AML-193 (cell line): ENCODE measurements around the gene ETV5.

Experiments
- DNase-seq, 2 experiments: peaks; one replicate each; lab custom pipeline; 2025; lab: John Stamatoyannopoulos, UW

Gene ETV5

DNA sequence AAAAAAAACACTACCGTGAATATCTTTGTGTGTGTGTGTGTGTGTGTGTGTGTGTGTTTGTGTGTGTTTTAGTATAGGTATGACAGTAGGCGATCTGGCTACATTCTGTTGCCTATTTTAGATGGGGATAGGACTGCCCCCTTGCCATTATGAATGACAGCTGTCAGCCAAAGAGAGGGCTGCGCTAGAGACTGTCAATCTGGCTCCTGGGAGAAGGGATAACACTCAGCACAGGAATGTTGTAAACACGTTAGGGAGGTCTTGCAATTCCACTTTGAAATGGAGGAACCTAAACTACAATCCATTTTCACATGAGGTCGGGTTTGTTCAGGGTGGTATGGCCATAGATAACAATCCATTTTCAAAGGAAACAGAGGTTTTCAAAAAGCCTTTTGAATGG, 14.1 kb upstream of the ETV5 start:
- DNase-seq: no peak

DNA sequence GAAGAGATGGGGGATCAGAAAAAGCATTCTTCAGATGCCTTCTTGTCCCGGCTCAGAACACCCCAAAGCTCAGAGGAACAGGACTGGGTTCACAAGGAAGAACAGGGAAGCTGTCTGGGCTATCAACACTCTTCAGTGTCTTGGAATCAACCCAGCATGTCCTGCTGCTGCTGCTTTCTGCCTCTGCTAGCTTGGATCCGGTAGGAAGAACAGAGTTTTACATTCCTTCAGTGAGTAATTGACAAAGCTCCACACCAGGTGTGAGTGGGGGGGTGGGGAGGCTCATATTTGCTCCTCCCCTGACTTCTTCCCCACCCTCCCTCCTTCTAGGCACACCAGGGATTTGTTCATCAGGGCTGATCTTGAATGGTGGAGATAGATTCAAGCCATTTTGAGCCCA, 13.1 kb upstream of the ETV5 start:
- DNase-seq: no peak

DNA sequence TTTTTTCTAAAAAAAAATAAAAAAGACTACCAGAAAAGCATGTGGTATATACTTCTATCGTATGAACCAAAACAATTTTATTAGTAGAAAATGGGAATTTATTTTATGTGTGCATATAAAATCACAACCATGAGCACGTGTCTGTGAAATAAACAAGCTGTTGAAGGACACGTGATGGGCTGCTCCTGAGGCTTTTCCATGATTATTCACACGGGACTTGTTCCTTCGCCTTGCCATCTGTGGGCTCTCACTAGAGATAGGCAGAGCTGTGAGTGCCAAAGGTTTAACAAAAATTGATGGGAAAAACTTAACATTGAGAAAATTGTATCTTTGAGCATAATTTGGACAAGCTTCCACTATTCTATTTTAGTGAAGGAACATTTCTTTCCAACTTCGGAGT, 12.4 kb upstream of the ETV5 start:
- no peak for DNase-seq

DNA sequence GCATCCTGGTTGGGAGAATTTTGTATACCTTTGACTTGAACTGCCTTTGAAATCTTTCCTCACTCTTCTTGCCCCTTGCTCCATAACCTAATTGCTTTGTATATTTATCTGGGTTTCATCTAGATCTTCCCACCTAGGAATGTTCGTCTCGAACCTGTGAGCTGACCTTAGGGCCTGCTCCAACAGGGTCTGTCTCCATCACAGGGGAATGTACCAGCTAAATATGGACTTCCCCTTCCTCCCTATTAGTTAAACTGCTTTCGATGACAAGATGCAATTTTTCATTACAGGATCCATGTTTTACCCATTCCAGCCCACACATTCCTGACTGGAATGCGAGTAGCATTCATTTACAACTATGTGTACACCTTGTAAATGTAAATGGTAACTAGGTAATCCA, 10.6 kb upstream of the ETV5 start:
- DNase-seq: no peak

DNA sequence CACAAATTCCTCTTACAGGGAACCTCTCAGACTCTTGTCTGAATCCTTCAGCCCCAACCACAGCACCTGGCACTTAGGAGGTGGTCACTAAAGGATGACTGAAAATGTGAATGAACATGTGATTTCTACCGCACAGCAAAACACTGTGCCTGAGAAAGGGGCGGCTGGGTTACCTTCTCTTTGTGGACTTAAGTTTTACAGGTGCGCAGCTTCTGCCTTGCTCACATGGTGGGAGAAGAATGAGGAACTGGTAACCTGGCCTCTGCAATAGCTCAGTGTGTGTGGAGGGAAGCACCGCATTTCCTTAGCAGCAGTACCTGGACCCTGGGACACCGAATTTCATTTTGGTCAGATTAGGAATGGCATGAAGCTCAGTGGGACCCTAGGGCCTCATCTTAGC, 9.8 kb upstream of the ETV5 start:
- DNase-seq: no peak

DNA sequence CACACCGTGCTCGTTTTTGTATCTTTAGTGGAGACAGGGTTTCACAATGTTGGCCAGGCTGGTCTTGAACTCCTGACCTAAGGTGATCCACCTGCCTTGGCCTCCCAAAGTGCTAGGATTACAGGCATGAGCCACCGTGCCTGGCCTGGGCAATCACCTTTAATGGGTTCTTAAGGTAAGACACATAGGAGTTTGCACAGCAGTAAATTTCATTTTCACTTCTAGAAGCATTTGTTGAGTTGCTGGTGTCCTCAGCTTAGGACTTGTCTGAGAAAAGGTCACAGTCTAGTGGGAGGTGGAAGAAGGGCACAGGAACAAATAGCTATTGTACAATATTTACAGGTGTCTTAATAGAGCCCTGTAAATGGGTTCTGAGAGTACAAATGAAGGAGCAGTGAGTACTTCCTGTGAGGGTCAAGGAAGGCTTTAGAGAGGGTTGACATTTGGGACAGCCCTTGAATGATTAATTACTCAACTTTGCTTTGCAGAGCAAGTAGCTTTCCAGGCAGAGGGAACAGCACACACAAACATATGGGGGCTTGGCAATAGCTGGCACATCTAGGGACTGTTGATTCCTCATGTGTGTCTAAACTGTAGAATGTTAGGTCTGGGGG, 8.7 kb upstream of the ETV5 start:
- DNase-seq: no peak

DNA sequence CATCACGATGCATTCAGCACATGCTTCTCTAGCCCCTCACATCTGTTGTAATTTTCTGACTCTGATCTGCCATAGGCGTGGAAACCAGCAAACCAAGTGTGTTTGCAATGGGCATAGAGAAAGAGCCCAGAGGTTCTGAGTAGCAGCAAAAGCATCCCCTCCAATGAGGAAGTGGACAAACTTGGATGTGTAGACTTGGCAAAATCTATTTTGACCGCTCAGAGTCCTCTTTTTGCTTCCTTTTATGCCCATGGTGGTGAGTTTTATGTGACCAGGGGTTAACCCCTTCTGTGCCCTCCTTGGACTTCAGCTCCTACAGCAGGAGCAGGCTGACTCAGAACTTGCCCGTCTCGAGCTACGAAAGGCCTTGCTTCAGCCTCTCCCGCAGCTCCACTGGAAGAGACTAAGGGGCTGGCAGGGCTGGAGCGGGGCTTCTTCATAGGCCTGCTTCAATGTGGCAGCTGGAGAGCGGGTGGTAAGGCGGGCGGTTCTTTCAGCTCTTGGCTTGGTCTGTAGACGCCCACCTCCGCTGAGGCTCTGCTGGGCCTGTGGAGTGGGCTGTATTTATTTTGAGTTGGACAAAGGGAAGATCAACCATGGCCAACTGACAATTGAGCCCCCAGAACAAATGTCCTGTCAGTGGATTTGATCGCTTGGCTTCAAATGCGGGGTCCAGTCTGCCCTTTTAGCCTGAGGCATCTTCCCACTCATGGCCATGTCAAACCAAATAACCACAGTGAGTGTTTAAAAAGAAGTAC, 6.5 kb upstream of the ETV5 start:
- DNase-seq: no peak

DNA sequence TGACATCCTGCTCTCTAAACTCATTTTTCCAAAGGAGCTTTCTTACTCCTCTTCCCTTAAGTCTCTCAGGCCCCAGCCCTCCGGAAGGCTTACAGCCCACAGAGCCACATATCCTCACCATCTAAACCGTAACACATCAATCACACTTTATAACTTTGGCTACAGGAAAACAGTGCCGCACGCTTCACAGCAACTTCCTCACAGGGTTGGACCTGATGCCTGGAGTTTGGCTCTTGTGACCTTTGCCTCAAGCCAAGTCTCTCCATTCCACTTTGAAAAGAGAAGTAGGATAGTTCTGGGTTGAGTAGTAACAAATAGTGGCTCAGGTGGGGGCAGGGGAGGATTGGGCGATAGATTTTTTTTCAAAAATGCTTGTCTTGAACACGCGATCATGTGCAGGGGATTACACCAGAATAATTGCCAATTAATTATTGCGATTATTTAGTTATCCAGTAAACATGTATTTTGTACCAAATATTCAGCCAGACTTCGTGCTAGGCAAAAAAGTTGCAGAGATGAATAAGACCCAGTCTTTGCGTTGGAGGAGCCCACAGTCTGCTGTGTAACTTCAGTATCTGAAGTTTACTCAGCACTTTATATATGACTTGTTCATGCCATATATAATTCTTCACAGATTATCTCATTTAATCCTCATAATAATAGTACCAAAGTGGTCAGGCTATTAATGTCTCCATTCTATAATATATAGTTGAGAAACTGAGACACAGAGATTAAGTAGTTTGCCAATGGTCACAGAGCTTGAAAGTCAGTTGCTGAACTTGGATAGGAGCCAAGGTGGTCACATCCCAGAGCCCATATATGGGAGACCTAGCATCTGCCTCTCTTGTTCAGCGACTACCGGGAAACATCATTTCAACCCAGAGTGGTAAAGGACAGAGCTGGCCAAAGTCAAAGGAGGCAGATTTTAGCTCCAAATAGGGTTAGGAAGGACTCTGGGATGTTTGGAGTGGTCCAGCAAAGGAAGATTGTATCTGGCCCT, 2.4 kb upstream of the ETV5 start:
- no peak for DNase-seq

DNA sequence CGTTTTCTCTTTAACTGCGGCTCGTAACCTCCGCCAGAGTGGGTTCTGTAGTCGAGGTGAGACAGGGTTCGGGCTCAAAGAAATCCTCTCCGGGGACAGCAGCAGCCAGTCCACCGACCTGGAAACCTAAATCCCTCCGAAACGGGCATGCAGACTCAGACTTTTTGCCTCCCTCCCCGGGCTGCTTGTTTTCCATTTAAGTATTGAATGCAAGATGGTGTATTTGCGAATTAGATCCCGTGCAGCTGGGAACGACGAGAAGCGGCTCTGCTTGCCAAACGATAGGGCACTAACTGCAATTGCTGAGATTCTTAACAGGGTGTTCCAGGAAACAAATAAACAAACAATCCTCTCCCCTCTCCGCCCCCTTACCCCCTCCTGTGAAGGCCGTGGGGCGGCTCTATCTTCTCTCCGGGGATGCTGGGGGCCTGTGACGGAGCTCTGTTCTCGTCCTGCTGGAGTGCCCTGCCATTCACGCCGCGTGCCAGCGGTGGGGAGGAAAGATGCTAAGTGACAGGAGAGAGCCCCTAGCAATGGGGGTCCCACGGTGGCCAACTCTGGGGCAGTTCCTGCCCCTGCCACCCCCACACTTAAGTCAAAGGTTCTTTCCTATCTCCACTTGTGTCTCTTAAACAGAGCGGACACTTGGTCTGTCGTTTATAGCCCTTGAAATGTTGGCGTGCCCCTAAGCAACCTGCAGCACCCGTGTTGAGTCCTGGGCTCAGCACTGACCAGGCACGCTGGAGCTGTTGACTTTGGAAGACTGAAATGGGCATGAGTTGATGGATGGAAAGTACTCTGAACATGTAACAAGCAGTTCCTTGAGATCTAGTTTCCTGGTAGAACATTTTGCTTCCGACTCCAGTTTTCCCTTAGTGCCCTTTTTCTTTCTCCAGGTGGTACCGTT, 1.3 kb upstream of the ETV5 start:
- no peak for DNase-seq

DNA sequence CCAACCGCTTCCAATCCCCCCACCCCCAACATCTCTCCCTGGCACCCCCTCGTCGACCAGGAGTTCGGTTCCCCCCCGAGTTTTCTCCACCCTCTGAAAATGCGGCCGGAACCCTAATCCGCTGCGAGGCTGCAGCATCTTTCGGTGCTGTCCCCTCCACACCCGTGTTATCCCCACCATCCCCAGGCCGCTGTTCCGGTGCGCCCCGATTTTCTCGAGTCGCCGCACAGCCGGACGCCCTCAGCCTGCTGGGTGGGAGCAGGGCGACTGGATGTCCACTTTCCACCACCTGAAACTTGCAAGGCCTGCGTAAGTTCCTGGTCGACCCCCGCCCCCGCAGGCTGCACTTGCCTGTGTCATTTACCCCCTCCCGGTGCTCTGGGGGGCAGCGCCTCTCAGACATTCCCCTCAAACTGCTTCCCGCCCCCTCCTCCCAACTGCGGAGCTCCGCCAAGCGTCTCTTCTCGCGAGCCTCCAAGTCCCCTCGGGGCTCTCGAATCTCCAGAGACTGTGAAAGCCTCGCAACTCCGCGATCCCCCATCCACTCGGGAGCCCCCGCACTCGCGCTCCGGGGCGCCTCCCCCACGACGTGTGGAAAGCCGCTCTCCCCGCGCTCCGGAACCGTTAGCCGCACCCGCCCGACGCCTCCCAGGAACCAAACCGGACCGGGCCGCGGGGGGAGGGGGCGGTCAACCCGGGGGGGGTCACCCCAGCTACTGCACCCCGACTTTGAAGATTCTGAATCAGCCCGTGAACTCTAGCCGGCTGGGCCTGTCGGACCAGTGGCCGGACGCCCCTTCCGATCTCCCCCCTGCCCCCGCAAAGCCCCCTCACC, 566 bp downstream of the ETV5 start:
- no peak for DNase-seq

DNA sequence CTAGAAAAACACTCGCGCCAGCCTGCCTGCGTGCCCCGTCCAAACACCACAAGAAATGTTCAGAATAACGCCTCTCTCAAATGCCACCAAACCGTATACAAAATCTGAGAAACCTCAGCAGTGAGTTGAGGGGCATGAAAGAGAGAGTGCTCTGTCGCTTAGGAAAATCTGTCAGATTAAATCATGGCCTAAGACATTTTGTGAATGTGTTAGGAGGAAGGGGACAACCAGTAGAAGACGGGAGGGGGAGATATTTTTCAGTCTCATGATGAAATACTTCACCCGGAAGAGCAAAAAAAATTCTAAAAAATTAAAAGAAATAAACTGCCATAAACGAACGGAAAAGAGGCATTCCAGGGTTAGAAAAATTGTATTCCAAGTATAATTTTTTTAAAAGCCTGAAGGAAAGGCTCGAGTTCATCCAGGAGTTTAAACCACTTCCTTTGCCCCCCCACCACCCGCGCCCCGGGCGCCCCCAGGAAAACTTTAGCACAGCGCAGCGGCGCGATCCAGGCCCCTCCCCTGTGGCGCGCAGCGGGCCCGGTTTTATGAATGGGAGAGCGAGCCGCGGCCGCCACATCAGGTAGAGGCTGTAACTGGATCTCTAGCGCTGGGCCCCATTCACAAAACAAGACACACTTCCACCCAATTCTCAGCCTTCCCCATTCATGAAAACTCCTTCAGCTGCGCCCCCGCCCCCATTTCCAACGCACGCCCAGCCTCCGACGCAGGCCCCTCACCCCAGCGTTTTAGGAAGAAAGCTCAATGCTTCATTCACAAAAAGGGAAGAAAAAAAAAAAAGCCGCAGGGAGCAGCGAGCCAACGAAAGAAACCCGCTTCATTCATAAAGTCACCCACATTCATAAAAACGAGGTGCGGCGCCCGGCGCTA, 1.4 kb downstream of the ETV5 start:
- DNase-seq: peak; percentile 63 to 64

DNA sequence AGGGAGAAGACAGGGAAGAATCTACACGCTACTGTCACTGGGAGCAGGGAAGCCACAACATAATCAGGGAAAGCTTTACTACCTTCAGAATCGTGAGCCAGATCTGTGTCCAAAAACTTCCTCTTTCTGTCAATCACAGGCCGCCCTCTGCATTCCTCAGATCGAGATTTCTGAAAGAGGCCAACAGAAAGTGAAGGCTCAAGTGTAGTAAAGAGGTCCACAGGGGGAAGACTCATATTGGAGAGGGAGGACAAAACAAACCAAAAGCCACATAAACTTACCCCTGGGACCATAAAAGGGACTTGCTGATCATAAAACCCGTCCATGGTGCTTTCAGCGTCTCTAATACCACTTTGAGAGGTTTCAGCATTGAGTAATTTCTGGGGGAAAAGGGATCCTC, 3.3 kb downstream of the ETV5 start:
- DNase-seq: no peak

DNA sequence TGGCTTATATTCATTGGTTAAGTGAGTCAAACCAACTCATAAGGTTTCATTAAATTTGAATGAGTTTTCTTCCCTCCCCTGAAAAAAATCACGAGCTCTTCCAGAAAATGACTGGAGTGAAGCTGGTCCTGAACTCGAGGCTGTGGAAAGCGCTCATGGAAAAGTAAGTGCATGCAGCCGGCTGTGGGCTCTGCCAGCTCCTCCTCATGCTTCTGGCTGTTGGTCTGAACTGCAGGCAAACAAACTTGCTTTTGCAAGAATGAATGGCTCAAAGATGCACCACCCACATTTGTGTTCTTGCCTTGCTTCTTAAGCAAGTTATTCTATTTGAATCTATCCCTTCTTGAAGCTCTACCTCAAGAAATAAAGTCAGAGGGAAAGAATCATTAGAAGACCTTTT, 6.2 kb downstream of the ETV5 start:
- DNase-seq: no peak

DNA sequence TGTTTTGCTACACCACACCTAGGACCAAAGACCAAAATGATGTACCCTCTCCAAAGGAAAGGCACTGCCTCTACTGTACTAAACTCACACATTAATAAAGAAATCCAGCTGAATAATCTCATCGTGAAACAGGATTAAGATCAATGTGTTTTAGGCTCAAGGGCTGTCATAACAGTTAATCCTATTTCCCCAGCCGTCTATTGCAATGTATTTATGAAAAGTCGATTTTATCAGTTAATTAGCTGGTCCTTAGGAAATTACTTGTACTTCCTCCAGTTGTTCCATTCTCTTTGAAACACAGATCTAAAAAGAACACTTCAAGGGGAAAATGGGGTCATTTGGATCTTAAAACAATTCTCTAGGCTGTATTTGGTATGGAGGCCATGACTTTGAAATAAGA, 8.5 kb downstream of the ETV5 start:
- no peak for DNase-seq

DNA sequence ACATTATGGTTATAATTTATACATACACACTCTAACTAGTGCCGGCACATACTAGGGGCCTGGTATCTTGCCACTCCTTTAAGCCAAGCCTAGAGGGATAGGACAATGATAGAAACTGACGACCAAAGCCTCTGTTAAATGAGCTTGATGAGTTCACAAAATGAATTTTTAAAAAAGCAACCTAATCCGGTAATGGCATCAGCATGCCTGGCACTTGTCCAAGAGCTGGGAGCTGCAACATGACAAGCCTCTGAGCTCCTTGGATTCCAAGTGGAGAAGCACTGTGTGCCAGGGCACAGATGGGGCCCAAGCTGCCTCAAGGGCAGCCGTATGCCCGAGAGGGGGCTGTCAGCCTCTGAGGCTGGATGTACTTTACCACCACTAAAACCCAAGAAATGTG, 9.7 kb downstream of the ETV5 start:
- DNase-seq: no peak

DNA sequence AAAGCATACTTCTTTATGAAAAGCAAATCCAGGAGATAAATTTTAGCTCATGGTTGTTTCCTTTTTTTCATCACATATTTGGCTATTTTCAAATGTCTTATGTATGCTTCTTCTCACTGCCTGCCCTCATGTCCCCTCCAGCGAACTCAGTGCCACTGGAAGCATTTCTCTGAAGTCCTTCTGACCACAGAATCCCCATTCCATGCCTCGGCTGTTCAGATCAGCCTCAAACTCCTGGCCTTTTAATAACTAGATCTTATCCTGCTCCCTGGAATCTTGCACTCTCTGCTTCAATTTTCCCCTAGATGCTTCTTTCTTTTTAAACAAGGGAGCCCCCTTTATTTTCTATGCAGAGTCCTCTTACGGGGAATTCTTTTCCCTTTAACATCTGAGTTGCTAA, 10.1 kb downstream of the ETV5 start:
- no peak for DNase-seq

DNA sequence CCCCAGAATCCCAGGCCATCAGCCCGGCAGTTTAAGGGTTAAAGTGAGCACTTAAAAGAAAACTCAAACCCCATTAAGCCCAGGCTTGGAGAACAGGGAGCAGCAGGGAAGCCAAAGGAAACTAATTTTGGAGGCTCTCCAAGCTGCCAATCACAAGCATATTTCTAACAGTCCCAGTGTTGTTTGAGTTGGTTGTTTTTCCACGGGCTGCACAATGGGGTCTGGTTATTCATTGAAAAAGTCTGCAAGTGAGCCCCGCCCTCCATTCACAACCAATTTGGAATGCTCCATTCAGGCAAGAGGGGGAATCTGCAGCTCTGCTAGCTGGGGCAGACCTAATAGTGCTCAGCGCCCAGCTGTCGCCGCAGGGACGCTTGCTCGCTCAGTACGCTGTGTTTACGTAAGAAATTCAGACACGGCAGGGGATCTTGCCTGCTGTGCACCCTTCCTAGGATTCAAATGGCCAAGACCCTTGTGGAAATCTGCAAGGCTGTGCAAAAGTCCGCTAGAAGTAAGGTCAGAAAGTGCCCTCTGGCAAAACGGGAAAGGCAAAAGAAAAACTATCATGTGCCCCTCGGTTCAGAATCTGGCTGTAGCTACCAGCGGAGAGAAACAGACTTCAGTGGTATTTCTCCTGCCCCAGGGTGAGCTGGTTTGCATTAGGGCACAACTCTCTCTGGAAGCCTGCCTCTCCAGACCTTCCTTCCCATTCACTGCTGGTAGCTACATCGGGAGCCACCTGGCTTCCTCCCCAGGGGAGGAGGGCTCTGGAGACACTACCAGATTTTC, 11.0 kb downstream of the ETV5 start:
- DNase-seq: no peak

DNA sequence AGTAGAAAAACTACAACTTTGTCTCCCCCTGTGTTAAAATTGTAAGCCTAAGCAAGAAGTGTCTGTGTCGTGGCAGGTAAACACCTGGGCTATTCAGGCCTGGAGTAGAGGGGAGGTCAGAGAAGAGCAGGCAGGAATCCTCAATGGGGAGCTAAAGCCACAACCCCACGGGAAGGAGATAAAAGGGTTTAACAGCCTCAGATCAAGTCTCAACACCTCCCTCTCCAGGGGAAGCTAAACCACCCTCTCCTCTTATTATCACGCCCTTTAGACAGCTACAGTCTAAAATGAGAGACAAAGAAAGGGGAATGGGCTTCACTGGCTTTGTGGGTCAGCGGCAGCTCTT, 11.6 kb downstream of the ETV5 start:
- DNase-seq: no peak

DNA sequence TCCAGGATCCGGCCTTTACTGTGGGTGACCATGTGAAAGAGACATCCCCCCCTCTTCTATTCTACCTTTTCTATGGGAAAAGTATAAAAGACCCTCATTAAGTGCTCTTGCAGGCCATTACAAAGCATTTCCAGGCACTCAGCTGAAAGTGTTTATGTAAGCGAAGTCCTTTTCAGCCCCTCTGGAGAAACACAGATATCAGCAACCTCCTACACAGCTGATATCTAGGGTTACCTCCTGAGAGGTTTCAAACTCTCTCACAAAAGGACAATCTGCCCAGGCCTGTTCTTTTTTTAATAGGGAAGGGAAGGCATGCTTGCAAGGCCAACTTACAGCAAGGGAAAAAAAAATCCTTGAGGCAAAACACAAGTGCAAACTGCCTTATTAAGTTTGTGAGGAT, 12.6 kb downstream of the ETV5 start:
- DNase-seq: no peak
